Measurements from ENCODE around the gene PKD1L1. TPM values are rescaled to one million over a fixed set of nuclear protein-coding genes. Genes with fewer than 3 reads are reported as not detected.

Gene PKD1L1
- total RNA-seq, 3 donors from 2014 or later, result 0.08 to 0.29 (median 0.18) TPM

- Mint-ChIP-seq H3K9me3 (no peaks in the 10 kb centered on the region), H3K4me3 (no peak overlapping the region), H3K27me3 (ENCODE audit: low read depth) (no peaks in the 10 kb centered on the region), H3K4me1 (ENCODE audit: low read depth) (no peaks in the 10 kb centered on the region), H3K36me3 (ENCODE audit: insufficient read depth) (no peaks in the 10 kb centered on the region)
- ATAC-seq (no peak), DNase-seq (no peak)
These were observed 118.3 kb downstream of the PKD1L1 start for GRCh38 chr7:47830015-47830414.

DNA sequence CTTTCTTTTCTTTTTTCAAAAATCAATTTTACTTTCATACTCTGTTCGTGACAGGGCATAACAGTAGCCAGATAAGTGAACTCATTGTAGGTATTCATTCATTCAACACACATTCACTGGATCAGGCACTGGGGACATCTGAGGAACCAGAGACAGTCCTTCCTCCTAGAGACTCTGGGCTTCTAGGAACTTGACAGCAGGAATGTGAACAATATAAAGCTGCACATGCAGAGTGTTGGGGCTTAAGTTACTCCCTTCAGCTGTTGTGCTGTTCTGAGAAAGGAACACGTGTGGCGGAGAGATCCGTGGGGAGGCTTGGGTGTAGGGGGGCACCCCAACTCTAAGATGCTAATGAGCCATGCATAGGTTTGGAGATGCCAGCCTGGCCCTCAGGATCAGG is 120.4 kb downstream of the PKD1L1 start:
- no peaks in the 10 kb centered on the region for H3K4me1 Mint-ChIP-seq (ENCODE audit: low read depth)
- no peaks in the 10 kb centered on the region for H3K9me3 Mint-ChIP-seq
- no peak for ATAC-seq
- no peaks in the 10 kb centered on the region for H3K27me3 Mint-ChIP-seq (ENCODE audit: low read depth)
- DNase-seq, result no peak
- H3K4me3 Mint-ChIP-seq, result no peak overlapping the region
- no peaks in the 10 kb centered on the region for H3K36me3 Mint-ChIP-seq (ENCODE audit: insufficient read depth)

DNA sequence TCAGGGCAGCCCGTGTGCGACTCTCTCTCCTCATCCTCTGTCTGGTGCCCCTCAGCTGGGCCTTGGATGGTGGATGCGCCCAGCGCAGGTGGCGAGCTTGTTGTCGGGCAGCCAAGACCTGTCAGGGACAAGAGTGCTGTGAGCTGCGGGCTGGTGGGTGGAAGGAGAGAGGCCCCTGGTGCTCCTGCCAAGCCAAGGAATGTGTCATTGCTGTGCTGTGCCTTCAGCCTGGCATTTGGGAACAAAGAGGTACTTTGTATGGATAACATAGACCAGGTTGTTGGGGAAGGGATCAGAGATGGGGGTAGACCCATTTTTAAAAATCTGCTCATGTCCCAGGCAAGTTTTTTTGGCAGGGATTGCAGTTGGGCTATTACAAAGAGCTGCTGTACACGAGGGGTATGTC is 120.9 kb downstream of the PKD1L1 start:
- DNase-seq (no peak), ATAC-seq (no peak)
- no peaks in the 10 kb centered on the region for H3K36me3 Mint-ChIP-seq (ENCODE audit: insufficient read depth)
- H3K4me1 Mint-ChIP-seq (ENCODE audit: low read depth), result no peaks in the 10 kb centered on the region
- no peaks in the 10 kb centered on the region for H3K27me3 Mint-ChIP-seq (ENCODE audit: low read depth)
- no peaks in the 10 kb centered on the region for H3K9me3 Mint-ChIP-seq
- no peak overlapping the region for H3K4me3 Mint-ChIP-seq

- no peak overlapping the region for H3K4me3 Mint-ChIP-seq
- H3K4me1 Mint-ChIP-seq (ENCODE audit: low read depth), result no peaks in the 10 kb centered on the region
- H3K36me3 Mint-ChIP-seq (ENCODE audit: insufficient read depth), result no peaks in the 10 kb centered on the region
- no peaks in the 10 kb centered on the region for H3K9me3 Mint-ChIP-seq
- ATAC-seq, result no peak
- H3K27me3 Mint-ChIP-seq (ENCODE audit: low read depth), result no peaks in the 10 kb centered on the region
- DNase-seq, result no peak
These were observed 121.5 kb downstream of the PKD1L1 start for GRCh38 chr7:47826754-47827153.

GRCh38 chr7:47819607-47819920 is 128.7 kb downstream of the PKD1L1 start:
- H3K9me3 Mint-ChIP-seq, result no peaks in the 10 kb centered on the region
- ATAC-seq, result no peak

GRCh38 chr7:47818796-47819606 is 129.3 kb downstream of the PKD1L1 start:
- Mint-ChIP-seq H3K36me3 (ENCODE audit: insufficient read depth) (no peaks in the 10 kb centered on the region), H3K9me3 (no peaks in the 10 kb centered on the region), H3K27me3 (ENCODE audit: low read depth) (no peaks in the 10 kb centered on the region), H3K4me3 (no peak overlapping the region), H3K4me1 (ENCODE audit: low read depth) (no peaks in the 10 kb centered on the region)
- no peak for ATAC-seq
- DNase-seq, result peak; percentile 11

More at GRCh38 chr7:47819607-47819920, 128.7 kb downstream of the PKD1L1 start:
- no peaks in the 10 kb centered on the region for H3K36me3 Mint-ChIP-seq (ENCODE audit: insufficient read depth)
- H3K4me3 Mint-ChIP-seq, result no peak overlapping the region
- DNase-seq, result no peak
- no peaks in the 10 kb centered on the region for H3K27me3 Mint-ChIP-seq (ENCODE audit: low read depth)
- H3K4me1 Mint-ChIP-seq (ENCODE audit: low read depth), result no peaks in the 10 kb centered on the region

DNA sequence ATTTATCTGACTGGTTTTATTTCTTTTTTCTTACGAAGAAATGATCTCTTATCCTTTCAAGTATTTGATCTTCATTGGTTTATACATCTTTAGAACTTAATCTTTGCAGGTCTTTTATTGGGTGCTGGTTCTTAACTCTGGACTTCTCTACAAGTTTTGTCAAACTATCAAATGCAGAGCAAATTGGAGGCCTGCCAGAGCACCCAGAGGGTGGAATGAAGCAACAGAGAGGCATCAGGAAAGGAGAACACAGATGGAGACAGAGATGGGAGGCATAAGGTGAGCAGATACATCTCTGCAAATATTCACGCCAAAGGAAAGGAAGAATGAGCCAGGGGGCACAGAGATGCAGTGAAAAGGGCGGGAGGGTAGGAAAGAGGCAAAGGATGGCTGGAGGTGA is 130.3 kb downstream of the PKD1L1 start:
- no peaks in the 10 kb centered on the region for H3K36me3 Mint-ChIP-seq (ENCODE audit: insufficient read depth)

GRCh38 chr7:47816647-47817046 is 131.6 kb downstream of the PKD1L1 start:
- DNase-seq, result no peak
- H3K36me3 Mint-ChIP-seq (ENCODE audit: insufficient read depth), result no peaks in the 10 kb centered on the region
- ATAC-seq, result no peak
- no peaks in the 10 kb centered on the region for H3K4me1 Mint-ChIP-seq (ENCODE audit: low read depth)
- no peaks in the 10 kb centered on the region for H3K9me3 Mint-ChIP-seq
- no peaks in the 10 kb centered on the region for H3K27me3 Mint-ChIP-seq (ENCODE audit: low read depth)
- H3K4me3 Mint-ChIP-seq, result no peak overlapping the region

More for the DNA sequence above, 130.3 kb downstream of the PKD1L1 start:
- DNase-seq, result no peak
- ATAC-seq, result no peak
- Mint-ChIP-seq H3K4me1 (ENCODE audit: low read depth) (no peaks in the 10 kb centered on the region), H3K4me3 (no peak overlapping the region), H3K9me3 (no peaks in the 10 kb centered on the region), H3K27me3 (ENCODE audit: low read depth) (no peaks in the 10 kb centered on the region)

- Mint-ChIP-seq H3K9me3 (no peaks in the 10 kb centered on the region), H3K36me3 (ENCODE audit: insufficient read depth) (no peaks in the 10 kb centered on the region), H3K27me3 (ENCODE audit: low read depth) (no peaks in the 10 kb centered on the region), H3K4me3 (no peak overlapping the region), H3K4me1 (ENCODE audit: low read depth) (no peaks in the 10 kb centered on the region)
- ATAC-seq, result no peak
- no peak for DNase-seq
These were observed 132.4 kb downstream of the PKD1L1 start for GRCh38 chr7:47815867-47816266.

- no peak for ATAC-seq
- H3K4me3 Mint-ChIP-seq, result no peak overlapping the region
These were observed 133.2 kb downstream of the PKD1L1 start for GRCh38 chr7:47814905-47815613.

DNA sequence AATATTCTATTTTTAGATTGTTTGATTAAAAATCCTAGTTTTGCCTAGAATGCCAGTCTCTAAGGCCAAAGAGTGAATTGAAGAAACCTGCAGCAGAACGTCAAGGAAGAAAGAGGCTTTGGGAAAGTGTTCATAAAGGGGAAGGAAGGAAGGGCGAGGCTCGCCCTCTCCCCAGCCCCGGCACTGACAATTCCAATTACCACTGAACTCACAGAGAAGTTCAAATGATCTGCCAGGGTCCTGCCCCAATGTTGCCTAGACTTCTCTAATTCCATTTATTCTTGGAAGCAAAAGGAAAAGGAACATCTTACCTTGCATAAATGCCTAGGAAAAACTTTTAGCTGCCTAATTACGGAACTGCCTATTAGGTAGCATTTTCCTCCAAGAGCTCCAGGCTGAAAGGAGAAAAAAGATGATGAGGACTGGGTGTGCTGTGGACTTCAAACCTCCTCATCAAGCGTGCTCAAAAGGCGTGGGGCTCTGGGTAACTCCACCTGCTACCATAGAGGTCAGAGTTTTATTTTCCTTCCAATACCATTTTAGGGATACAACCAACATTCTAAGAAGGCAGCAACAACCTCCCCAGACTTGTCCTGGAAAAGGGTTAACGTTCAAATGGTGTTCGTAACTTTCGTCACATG is 134.5 kb downstream of the PKD1L1 start:
- Mint-ChIP-seq H3K27me3 (ENCODE audit: low read depth) (no peaks in the 10 kb centered on the region), H3K4me1 (ENCODE audit: low read depth) (no peaks in the 10 kb centered on the region), H3K4me3 (no peak overlapping the region), H3K9me3 (no peaks in the 10 kb centered on the region), H3K36me3 (ENCODE audit: insufficient read depth) (no peaks in the 10 kb centered on the region)
- ATAC-seq (no peak), DNase-seq (no peak)

More at GRCh38 chr7:47814905-47815613, 133.2 kb downstream of the PKD1L1 start:
- Mint-ChIP-seq H3K36me3 (ENCODE audit: insufficient read depth) (no peaks in the 10 kb centered on the region), H3K4me1 (ENCODE audit: low read depth) (no peaks in the 10 kb centered on the region), H3K27me3 (ENCODE audit: low read depth) (no peaks in the 10 kb centered on the region), H3K9me3 (no peaks in the 10 kb centered on the region)
- no peak for DNase-seq

DNA sequence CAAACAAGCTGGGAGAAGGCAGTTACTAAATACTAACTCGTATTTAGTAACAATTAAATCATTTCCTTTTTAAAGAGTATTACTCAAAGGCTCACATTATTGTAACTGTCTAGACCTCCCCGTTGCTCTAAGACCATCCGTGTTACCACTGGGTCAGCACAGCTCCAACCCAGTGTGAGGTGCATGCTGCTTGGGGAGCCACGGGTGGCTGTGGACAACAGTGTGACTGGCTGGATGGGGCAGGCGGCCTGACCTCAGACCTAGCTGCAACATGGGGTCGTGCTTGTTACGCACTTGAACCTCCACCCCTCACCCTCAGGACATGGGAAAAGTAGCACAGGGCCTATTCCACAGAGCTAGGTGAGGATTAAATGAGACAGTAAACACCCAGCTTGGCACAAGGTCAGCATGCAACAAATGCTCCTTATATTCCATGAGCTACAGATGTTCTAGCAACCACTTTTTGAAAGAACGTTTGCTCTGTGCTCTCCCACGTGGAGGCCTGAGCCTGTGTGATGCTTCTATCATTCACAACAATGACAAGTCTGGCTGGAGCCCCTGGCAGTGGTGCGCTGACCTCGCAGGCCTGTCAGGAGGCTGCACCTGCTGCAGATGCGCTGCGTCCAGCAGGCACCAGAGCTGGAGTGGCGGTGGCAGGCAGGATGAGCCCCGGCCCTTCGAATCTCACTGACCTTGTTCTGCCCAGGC is 135.7 kb downstream of the PKD1L1 start:
- no peaks in the 10 kb centered on the region for H3K4me1 Mint-ChIP-seq (ENCODE audit: low read depth)
- no peaks in the 10 kb centered on the region for H3K9me3 Mint-ChIP-seq
- no peak for DNase-seq
- no peaks in the 10 kb centered on the region for H3K27me3 Mint-ChIP-seq (ENCODE audit: low read depth)
- no peak for ATAC-seq
- no peak overlapping the region for H3K4me3 Mint-ChIP-seq
- no peaks in the 10 kb centered on the region for H3K36me3 Mint-ChIP-seq (ENCODE audit: insufficient read depth)

DNA sequence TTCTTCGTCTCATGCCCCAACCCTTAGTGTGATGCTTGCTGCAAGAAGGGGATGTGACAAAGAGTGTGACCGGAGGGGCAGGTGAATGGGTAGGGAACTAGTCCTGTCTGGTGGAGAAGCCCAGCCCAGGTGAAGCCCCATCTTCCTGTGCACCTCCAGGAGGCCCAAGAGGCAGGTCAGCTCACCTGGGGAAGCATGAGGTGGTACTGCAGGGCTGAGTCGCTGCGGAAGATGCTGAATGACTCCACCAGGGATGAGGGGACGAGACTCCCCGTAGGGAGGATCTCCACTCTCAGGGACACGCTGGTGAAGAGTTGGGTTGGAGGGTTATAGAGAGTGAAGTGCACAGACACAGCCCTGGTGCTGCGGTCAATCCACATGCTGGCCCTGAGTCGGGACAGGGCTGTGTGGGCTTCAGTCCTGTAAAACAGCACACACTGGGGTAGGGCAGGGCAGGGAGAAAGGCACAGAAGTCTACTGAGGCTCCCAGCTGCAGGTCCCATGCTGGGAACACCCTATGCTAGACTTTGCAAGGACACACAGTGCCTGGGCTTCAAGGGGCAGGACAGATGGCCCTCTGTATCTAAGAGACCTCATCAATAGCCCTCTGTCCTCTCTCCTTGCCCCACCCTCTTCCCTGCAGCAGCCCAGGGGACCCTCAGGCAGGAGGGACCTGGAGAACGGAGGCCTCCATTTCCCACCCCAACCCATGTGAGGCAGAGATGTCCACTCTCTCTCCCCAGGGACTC is 136.5 kb downstream of the PKD1L1 start:
- H3K36me3 Mint-ChIP-seq (ENCODE audit: insufficient read depth), result no peaks in the 10 kb centered on the region

DNA sequence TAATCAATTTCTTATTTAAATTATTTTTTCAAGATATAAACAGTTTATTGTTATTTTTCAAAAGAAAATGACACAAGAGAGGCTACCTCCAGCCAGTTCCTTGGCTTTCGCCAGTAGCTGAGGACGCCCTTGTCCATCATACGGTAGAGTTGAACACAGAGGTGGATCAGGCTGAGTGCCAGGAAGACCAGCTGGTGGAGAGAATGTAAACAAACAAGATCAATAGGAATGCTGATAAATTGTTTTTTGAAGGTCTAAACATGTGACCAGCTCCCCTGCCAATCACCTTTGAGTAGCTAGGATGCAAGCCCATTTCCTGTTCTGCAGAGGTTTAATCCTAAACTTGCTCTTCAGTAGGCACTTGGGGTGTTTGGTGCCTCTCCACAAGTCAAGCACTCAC is 138.9 kb downstream of the PKD1L1 start:
- H3K27me3 Mint-ChIP-seq (ENCODE audit: low read depth), result no peaks in the 10 kb centered on the region
- ATAC-seq, result no peak
- no peaks in the 10 kb centered on the region for H3K36me3 Mint-ChIP-seq (ENCODE audit: insufficient read depth)
- DNase-seq, result no peak
- H3K9me3 Mint-ChIP-seq, result no peaks in the 10 kb centered on the region
- no peaks in the 10 kb centered on the region for H3K4me1 Mint-ChIP-seq (ENCODE audit: low read depth)
- H3K4me3 Mint-ChIP-seq, result no peak overlapping the region

More for the DNA sequence above, 136.5 kb downstream of the PKD1L1 start:
- H3K27me3 Mint-ChIP-seq (ENCODE audit: low read depth), result no peaks in the 10 kb centered on the region
- no peaks in the 10 kb centered on the region for H3K4me1 Mint-ChIP-seq (ENCODE audit: low read depth)
- H3K4me3 Mint-ChIP-seq, result no peak overlapping the region
- DNase-seq (no peak), ATAC-seq (no peak)
- no peaks in the 10 kb centered on the region for H3K9me3 Mint-ChIP-seq
